Uterus (tissue), 2 donors: ENCODE results near the gene FSTL5.

Experiments used
- CTCF ChIP-seq, 4 experiments: fragments of 200-600 bp in 2 of 4; fragments of 450-650 bp in 2 of 4; sonication (generic) in 2 of 4; IDR thresholded peaks; one replicate each; pipeline ENCODE4 v1.5.1; 2016 to 2019; ENCODE audit warnings: antibody characterized with exemption in 4 of 4, mild to moderate bottlenecking in 2 of 4, moderate library complexity in 1 of 4
- POLR2A ChIP-seq, 2 donors: fragments of 450-650 bp; IDR thresholded peaks; one replicate each; pipeline ENCODE4 v1.6.1; 2016; ENCODE audit warnings: antibody characterized with exemption in 2 of 2, mild to moderate bottlenecking in 1 of 2, moderate library complexity in 1 of 2

DNA sequence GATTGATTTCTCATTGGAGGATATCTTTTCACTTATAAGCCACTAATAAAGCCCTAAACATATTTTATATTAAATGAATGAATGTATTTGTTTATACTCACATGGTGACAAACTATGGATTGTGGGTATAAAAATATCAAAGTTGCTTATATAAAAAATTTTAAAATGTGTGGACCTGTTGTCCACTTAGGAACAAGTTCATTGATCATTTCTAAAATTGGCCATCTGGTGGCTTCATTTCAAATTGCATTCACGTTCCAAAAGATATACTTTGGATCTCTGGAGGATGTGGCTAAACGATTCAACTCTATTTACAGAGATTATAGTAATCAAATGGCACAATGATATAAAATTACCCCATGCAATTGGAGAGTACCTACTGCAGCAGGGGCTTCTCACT is 32.5 kb downstream of the FSTL5 start:
- TF ChIP-seq CTCF (IDR thresholded peaks at IDR 0.05): no peak
- no peak for TF ChIP-seq POLR2A (IDR thresholded peaks at IDR 0.05)
